ENCODE data around the gene GRB10.

Gene GRB10

GRCh38 chr7:50781381-50782293 lies 1.1 kb downstream of the GRB10 start:
- Mint-ChIP-seq H3K4me3 (peak overlapping the region; percentile 67), H3K27me3 (ENCODE audit: low read depth, poor library complexity) (peaks cover 29% of the 10 kb centered on the region), H3K4me1 (peaks cover 10% of the 10 kb centered on the region), H3K9me3 (peaks cover 27% of the 10 kb centered on the region), H3K27ac (peak overlapping the region; percentile 26), H3K36me3 (ENCODE audit: low read depth) (peaks cover 60% of the 10 kb centered on the region)
- TF ChIP-seq CTCF (IDR thresholded peaks at IDR 0.05) = no peak
- no peak for DNase-seq

- H3K4me1 Mint-ChIP-seq = peaks cover 10% of the 10 kb centered on the region
- no peak for DNase-seq
- peaks cover 19% of the 10 kb centered on the region for H3K9me3 Mint-ChIP-seq
- H3K36me3 Mint-ChIP-seq (ENCODE audit: low read depth) = peaks cover 51% of the 10 kb centered on the region
- H3K27me3 Mint-ChIP-seq (ENCODE audit: low read depth, poor library complexity) = peaks cover 22% of the 10 kb centered on the region
- no peak overlapping the region for H3K4me3 Mint-ChIP-seq
- H3K27ac Mint-ChIP-seq = no peak overlapping the region
- no peak for TF ChIP-seq CTCF (IDR thresholded peaks at IDR 0.05)
Observed at GRCh38 chr7:50780436-50780835, 2.3 kb downstream of the GRB10 start.

- peaks cover 22% of the 10 kb centered on the region for H3K9me3 Mint-ChIP-seq
- no peak overlapping the region for H3K4me3 Mint-ChIP-seq
- TF ChIP-seq CTCF (IDR thresholded peaks at IDR 0.05) = no peak
- H3K4me1 Mint-ChIP-seq = peaks cover 10% of the 10 kb centered on the region
- H3K36me3 Mint-ChIP-seq (ENCODE audit: low read depth) = peaks cover 50% of the 10 kb centered on the region
- no peak overlapping the region for H3K27ac Mint-ChIP-seq
- peaks cover 20% of the 10 kb centered on the region for H3K27me3 Mint-ChIP-seq (ENCODE audit: low read depth, poor library complexity)
- DNase-seq = no peak
Observed at GRCh38 chr7:50779427-50779826, 3.3 kb downstream of the GRB10 start.

- Mint-ChIP-seq H3K4me3 (no peak overlapping the region), H3K36me3 (ENCODE audit: low read depth) (peaks cover 48% of the 10 kb centered on the region), H3K9me3 (peaks cover 26% of the 10 kb centered on the region), H3K27me3 (ENCODE audit: low read depth, poor library complexity) (peaks cover 10% of the 10 kb centered on the region), H3K4me1 (peaks cover 4% of the 10 kb centered on the region), H3K27ac (no peak overlapping the region)
- no peak for DNase-seq
- TF ChIP-seq CTCF (IDR thresholded peaks at IDR 0.05) = no peak
Observed at GRCh38 chr7:50778189-50778588, 4.5 kb downstream of the GRB10 start.

GRCh38 chr7:50775836-50776235 lies 6.9 kb downstream of the GRB10 start:
- Mint-ChIP-seq H3K27me3 (ENCODE audit: low read depth, poor library complexity) (peaks cover 1% of the 10 kb centered on the region), H3K36me3 (ENCODE audit: low read depth) (peaks cover 58% of the 10 kb centered on the region), H3K4me1 (peaks cover 8% of the 10 kb centered on the region), H3K9me3 (peaks cover 43% of the 10 kb centered on the region), H3K4me3 (no peak overlapping the region), H3K27ac (no peak overlapping the region)
- TF ChIP-seq CTCF (IDR thresholded peaks at IDR 0.05) = no peak
- no peak for DNase-seq

GRCh38 chr7:50775231-50775630 lies 7.5 kb downstream of the GRB10 start:
- Mint-ChIP-seq H3K4me1 (peaks cover 8% of the 10 kb centered on the region), H3K4me3 (no peak overlapping the region), H3K27ac (no peak overlapping the region), H3K9me3 (peaks cover 44% of the 10 kb centered on the region), H3K27me3 (ENCODE audit: low read depth, poor library complexity) (no peaks in the 10 kb centered on the region), H3K36me3 (ENCODE audit: low read depth) (peaks cover 62% of the 10 kb centered on the region)
- DNase-seq = no peak
- no peak for TF ChIP-seq CTCF (IDR thresholded peaks at IDR 0.05)

Measured in nephron progenitor cell (in vitro differentiated cells).